SK-N-SH treated with all-trans-retinoic acid at 6 μM for 48 hours (cell line): ENCODE measurements around the gene KCNK1.

Experiments used
- ATAC-seq: fragments of 200-7000 bp; cut with Tn5 transposase; 3 replicates; pipeline ENCODE4 v1.9.1; 2020; ENCODE audit warnings: mild to moderate bottlenecking, moderate library complexity
- ARNTL ChIP-seq: fragments of 450-650 bp; formaldehyde crosslinking; IDR thresholded peaks from 2 replicates; pipeline ENCODE4 v1.5.0; 2020; ENCODE audit warnings: low read depth, mild to moderate bottlenecking, moderate library complexity, borderline replicate concordance
- BACH2 ChIP-seq: fragments of 250-450 bp; sonication (Bioruptor Pico); IDR thresholded peaks from 2 replicates; pipeline ENCODE4 v1.9.0; 2021; ENCODE audit warnings: mild to moderate bottlenecking, borderline replicate concordance
- CSDC2 ChIP-seq: fragments of 250-450 bp; sonication (Bioruptor Pico); IDR thresholded peaks from 2 replicates; pipeline ENCODE4 v1.5.0; 2020; ENCODE audit warnings: mild to moderate bottlenecking, moderate library complexity
- CSRNP3 ChIP-seq: fragments of 250-450 bp; sonication (Bioruptor Pico); IDR thresholded peaks from 2 replicates; pipeline ENCODE4 v1.5.1; 2021; ENCODE audit warnings: mild to moderate bottlenecking, moderate library complexity
- ESRRG ChIP-seq: fragments of 250-450 bp; sonication (Bioruptor Pico); IDR thresholded peaks from 2 replicates; pipeline ENCODE4 v1.6.1; 2021; ENCODE audit warnings: mild to moderate bottlenecking
- GLIS3 ChIP-seq: fragments of 250-450 bp; sonication (Bioruptor Pico); IDR thresholded peaks from 2 replicates; pipeline ENCODE4 v1.5.0; 2020; ENCODE audit warnings: mild to moderate bottlenecking, moderate library complexity
- ISL1 ChIP-seq: fragments of 250-450 bp; sonication (Bioruptor Pico); IDR thresholded peaks from 2 replicates; pipeline ENCODE4 v2.1.2; 2022; ENCODE audit warnings: mild to moderate bottlenecking, moderate library complexity
- PATZ1 ChIP-seq: fragments of 250-450 bp; sonication (Bioruptor Pico); IDR thresholded peaks from 2 replicates; pipeline ENCODE4 v1.8.0; 2020; ENCODE audit warnings: mild to moderate bottlenecking, moderate library complexity, borderline replicate concordance
- POU6F1 ChIP-seq: fragments of 250-450 bp; sonication (Bioruptor Pico); IDR thresholded peaks from 2 replicates; pipeline ENCODE4 v1.8.0; 2021; ENCODE audit warnings: low read depth, mild to moderate bottlenecking, moderate library complexity, borderline replicate concordance
- PPARA ChIP-seq: fragments of 250-450 bp; sonication (Bioruptor Pico); IDR thresholded peaks from 2 replicates; pipeline ENCODE4 v1.5.0; 2020; ENCODE audit warnings: mild to moderate bottlenecking, borderline replicate concordance
- RARB ChIP-seq: fragments of 250-450 bp; sonication (Bioruptor Pico); IDR thresholded peaks from 2 replicates; pipeline ENCODE4 v1.8.0; 2021; ENCODE audit warnings: mild to moderate bottlenecking, moderate library complexity
- SNAI2 ChIP-seq: fragments of 250-450 bp; sonication (Bioruptor Pico); IDR thresholded peaks from 2 replicates; pipeline ENCODE4 v1.5.0; 2020; ENCODE audit warnings: mild to moderate bottlenecking, moderate library complexity
- TCF4 ChIP-seq: fragments of 250-450 bp; sonication (Bioruptor Pico); IDR thresholded peaks from 2 replicates; pipeline ENCODE4 v1.8.0; 2021; ENCODE audit warnings: mild to moderate bottlenecking, moderate library complexity, borderline replicate concordance
- TOX ChIP-seq: fragments of 250-450 bp; sonication (Bioruptor Pico); IDR thresholded peaks from 2 replicates; pipeline ENCODE4 v1.8.0; 2021; ENCODE audit warnings: mild to moderate bottlenecking, moderate library complexity, borderline replicate concordance
- TSHZ2 ChIP-seq: fragments of 250-450 bp; sonication (Bioruptor Pico); IDR thresholded peaks from 2 replicates; pipeline ENCODE4 v1.5.0; 2020; ENCODE audit warnings: mild to moderate bottlenecking, moderate library complexity
- ZC3H10 ChIP-seq: fragments of 250-450 bp; sonication (Bioruptor Pico); IDR thresholded peaks from 2 replicates; pipeline ENCODE4 v1.5.1; 2021; ENCODE audit warnings: mild to moderate bottlenecking, moderate library complexity
- ZFP3 ChIP-seq: fragments of 250-450 bp; sonication (Bioruptor Pico); IDR thresholded peaks from 2 replicates; pipeline ENCODE4 v1.5.0; 2020; ENCODE audit warnings: mild to moderate bottlenecking, moderate library complexity
- ZFP30 ChIP-seq: fragments of 450-650 bp; formaldehyde crosslinking; IDR thresholded peaks from 2 replicates; pipeline ENCODE4 v1.5.0; 2022; ENCODE audit warnings: mild to moderate bottlenecking, moderate library complexity
- ZNF70 ChIP-seq: fragments of 450-650 bp; formaldehyde crosslinking; IDR thresholded peaks from 2 replicates; pipeline ENCODE4 v1.5.0; 2020; ENCODE audit warnings: mild to moderate bottlenecking, moderate library complexity
- ZNF8 ChIP-seq: fragments of 450-650 bp; formaldehyde crosslinking; IDR thresholded peaks from 2 replicates; pipeline ENCODE4 v1.5.0; 2020; ENCODE audit warnings: mild to moderate bottlenecking, moderate library complexity

KCNK1 gene

GRCh38 chr1:233718057-233718456 is 104.2 kb downstream of the KCNK1 start:
- no peak for ATAC-seq
- TF ChIP-seq CSDC2 (no peak), ZNF8 (no peak), ISL1 (CRISPR knock-in tag) (no peak), ZC3H10 (CRISPR knock-in tag) (no peak), TOX (no peak), ZNF70 (no peak), BACH2 (CRISPR knock-in tag) (no peak), ZFP30 (no peak), POU6F1 (CRISPR knock-in tag) (no peak), ESRRG (no peak), TCF4 (no peak), ZFP3 (CRISPR knock-in tag) (no peak), PATZ1 (CRISPR knock-in tag) (no peak), ARNTL (CRISPR knock-in tag) (no peak), RARB (no peak), CSRNP3 (no peak), SNAI2 (CRISPR knock-in tag) (no peak), PPARA (no peak), TSHZ2 (CRISPR knock-in tag) (no peak)

- no peak for ATAC-seq
- no peak for TF ChIP-seq POU6F1 (CRISPR knock-in tag)
- TF ChIP-seq ZFP30, result no peak
- TF ChIP-seq GLIS3 (CRISPR knock-in tag), result no peak
- TF ChIP-seq ZFP3 (CRISPR knock-in tag), result no peak
- TF ChIP-seq RARB, result no peak
- TF ChIP-seq CSDC2, result no peak
- no peak for TF ChIP-seq ESRRG
- no peak for TF ChIP-seq ZC3H10 (CRISPR knock-in tag)
- TF ChIP-seq TOX, result no peak
- no peak for TF ChIP-seq ZNF8
- no peak for TF ChIP-seq PATZ1 (CRISPR knock-in tag)
- no peak for TF ChIP-seq TSHZ2 (CRISPR knock-in tag)
- no peak for TF ChIP-seq SNAI2 (CRISPR knock-in tag)
- no peak for TF ChIP-seq ZNF70
- no peak for TF ChIP-seq PPARA
Measured at GRCh38 chr1:233719655-233720341, 105.9 kb downstream of the KCNK1 start.
